SK-MEL-5 (cell line): ENCODE measurements around the gene TMEM272. TPM values are rescaled to one million over a fixed set of nuclear protein-coding genes. Genes with fewer than 3 reads are reported as not detected.
A peak's percentile ranks its signal among the peaks of the same experiment; 100 is the strongest.

Source experiments
- DNase-seq: peaks from one replicate; pipeline ENCODE4 v3.0.0-alpha.2; 2016; ENCODE audit warnings: low read depth, low spot score
- in situ Hi-C: cut with HindIII; loops from 2 replicates; pipeline ENCODE4 v1.10.0; 2016; ENCODE audit warnings: low sequenced_read_pairs, high pct_unique_total_duplicates, low pct_unique_long_range_greater_than_20kb
- total RNA-seq: library from RNA; depleted of rRNA; stranded (reverse); fragments of >200 nt; shearing (Covaris generic); gene quantifications from 2 replicates; pipeline ENCODE4 v1.2.3, GENCODE V29; 2014

Gene TMEM272
- total RNA-seq, 1 experiment from 2014 or later, result 1.2 TPM

DNA sequence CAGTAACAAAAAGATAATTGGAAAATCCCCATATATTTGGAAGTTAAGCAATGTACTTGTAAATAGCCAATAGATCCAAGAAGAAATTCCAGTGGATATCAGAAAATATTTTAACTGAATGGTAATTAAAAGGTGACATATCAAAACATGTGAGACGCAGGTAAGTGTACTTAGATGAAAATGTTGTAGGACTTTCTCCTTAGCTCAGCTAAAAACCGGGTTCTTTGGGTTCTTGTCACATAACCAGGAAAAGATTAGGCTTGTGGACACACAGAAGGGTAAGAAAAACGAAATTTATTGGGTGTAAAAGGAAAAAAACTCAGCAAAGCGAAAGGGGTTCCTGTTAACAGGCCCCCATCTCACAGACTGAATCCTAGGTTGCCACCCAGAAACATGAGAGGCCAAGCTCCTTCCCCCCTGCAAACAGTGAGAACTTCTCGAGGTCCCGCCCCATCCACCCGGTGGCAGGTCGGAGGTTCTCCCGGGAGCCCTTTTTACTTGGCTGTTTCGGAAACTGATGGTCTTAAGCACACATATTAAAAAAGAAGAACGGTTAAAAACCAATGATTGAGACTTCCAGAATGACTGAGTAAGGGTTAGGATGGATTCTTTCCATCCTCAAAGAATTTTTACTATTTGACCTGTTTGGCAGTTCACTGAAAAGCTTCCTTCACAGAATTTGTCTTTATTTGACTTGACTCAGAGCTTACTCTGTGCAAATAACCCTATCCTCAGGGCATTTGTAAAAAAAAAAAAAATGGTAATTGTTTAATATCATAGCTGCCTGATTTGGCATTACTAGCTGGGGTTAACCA, 13.7 kb upstream of the TMEM272 start:
- DNase-seq, result no peak
- in situ Hi-C loops, result no loop called here

DNA sequence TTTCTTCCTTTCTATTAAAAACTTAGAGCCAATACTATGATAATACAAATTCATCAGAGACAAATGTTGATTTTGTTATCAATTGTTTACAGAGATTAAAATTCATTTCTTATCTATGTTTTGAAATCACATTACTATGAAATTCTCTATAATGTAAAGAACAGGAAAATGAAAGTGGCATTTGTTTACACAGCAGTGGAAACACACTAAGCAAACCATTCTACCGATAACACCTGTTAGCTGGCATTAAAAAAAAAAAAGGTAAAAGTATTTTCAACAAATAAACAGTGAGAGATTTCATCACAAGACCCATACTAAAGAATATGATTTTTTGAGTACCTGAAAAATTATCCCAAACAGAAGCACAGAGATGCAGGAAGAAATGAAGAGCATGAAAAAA, 12.0 kb upstream of the TMEM272 start:
- DNase-seq, result no peak
- in situ Hi-C loops, result no loop called here

DNA sequence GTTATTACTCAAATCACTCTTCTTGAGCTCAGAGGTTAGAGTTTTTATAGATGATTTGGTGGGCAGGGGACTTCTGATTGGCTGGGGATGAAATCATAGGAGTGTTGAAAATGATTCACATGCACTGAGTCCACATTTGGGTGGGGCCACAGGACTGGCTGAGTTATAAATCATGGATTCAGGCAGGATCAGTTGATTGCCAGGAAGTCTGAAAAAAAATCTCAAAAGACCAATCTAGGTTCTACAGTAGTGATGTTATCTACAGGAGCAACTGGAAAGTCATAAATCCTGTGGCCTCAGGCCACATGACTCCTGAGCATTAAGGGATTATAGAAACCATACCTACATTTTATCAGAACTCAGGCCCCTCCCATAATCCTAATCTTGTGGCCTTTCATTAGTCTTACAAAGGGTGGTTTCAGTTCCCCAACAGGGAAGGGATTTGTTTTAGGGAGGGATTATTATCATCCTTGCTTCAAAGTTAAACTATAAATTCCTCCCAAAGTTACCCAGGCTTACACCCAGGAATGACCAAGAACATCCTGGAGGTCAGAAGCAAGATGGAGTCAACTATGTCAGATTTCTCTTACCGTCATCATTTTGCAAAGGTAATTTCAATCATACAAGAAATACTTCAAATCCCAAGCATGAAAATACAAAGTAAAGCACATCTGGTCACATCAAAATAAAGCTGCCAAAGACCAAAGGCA, 11.2 kb upstream of the TMEM272 start:
- no peak for DNase-seq
- in situ Hi-C loops, result no loop called here

DNA sequence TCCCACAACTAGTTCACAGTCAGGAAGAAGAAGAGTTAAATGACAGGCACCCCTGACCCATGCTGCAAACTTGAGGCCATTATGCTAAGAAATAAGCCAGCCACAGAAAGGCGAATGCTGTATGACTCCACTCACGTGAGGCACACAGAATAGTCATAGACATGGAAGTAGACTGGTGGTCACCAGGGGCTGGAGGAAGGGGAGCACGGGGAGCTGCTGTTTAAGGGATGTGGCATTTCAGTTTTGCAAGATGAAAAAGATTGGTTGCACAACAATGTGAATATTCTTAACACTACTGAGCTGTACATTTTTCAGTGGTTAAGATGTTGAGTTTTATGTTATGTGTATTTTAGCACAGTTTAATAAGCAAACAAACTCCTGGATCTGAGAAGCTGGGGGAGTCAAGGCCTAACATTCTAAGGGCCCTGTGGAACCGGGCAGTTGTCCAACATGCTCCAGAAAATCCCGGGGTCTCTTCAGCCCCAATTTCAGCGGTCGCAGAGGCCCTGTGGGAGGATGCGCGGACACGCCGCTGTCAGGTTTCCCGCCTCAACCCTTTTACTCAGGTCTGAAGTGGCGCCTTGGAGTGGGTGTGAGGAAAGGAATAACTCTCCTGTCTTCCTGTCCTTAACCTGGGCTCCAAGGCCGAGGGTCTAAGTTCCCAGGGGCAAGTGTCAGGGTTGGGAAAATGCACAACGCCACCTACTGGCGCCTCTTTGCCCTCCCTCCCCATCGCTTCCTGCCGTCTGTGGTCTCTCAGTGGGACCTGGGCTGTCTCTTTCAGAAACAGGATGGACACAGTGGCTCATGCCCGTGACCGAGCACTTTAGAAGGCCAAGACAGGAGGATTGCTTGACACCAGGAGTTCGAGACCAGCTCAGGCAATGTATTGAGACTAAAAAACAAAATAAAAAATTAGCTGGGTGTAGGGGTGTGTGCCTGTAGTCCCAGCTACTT, 4.4 kb upstream of the TMEM272 start:
- in situ Hi-C loops, result no loop called here
- DNase-seq, result peak; percentile 56

DNA sequence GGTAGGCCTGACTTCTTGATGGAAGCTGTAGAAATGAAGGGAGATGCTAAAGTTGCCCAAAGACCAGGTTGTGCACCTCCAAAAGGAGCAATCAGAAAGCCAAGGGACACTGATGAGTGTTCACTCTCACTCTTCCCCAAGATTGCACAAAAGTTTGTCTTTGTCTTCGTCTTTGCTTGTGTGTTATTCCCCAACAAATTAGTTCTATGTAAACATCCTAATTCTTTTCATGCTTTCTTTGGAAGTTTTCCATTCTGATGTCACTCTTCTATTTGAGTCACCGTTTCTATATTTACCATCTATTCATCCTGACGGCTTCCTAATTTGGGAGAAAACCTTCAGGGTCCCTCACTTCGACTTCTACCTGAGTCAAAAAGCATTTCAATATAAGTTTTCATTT, 3.7 kb upstream of the TMEM272 start:
- in situ Hi-C loops, result no loop called here
- DNase-seq, result no peak

DNA sequence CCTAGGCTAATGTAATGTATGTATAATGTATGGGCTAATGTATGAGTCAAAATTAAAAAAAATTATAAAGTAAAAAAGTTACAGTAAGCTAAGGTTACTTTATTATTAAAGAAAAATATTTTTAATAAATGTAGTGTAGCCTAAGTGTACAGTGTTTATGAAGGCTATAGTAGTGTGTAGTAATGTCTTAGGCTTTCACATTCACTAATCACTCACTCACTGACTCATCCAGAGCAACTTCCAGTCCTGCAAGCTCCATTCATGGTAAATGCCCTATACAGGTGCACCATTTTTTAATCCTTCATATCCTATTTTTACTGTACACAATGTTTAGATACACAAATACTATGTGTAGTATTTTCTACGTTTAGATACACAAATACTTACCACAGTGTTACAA, 1.8 kb upstream of the TMEM272 start:
- DNase-seq, result no peak
- in situ Hi-C loops, result no loop called here

DNA sequence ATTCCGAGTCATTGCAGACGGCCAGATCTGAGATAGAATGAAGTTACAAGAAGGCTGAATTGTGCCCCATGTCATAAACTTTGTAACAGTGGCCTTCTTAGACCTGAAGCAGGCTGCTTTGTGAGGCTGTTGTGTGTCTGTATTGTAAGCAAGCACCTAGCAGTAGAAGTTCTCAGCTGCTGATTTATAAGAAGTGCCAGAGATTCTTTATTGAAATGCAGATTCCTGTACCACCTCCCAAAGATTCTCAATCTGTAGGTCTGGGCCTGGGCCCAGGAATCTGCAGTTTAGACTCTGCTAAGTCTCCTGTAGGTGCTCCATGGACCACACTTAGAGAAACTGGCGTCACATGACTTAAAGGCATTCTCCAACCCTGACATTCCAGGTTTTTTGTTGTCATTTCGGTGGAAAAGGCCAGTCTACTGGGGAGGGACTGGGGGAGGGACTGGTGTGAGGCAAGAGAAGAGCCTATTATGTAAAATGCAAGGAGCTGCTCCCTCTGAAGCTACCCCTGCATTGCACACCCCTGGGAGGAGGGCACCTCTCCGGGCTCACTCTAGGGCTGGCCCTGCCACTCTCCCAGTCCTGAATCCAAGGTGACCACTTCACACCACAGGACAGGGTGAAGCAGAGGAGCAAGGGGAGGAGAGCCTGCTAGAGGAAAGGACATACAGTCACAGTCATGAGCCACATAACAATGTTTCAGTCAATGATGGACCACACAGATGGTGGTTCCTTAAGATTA, 769 bp upstream of the TMEM272 start:
- no peak for DNase-seq
- in situ Hi-C loops, result no loop called here

DNA sequence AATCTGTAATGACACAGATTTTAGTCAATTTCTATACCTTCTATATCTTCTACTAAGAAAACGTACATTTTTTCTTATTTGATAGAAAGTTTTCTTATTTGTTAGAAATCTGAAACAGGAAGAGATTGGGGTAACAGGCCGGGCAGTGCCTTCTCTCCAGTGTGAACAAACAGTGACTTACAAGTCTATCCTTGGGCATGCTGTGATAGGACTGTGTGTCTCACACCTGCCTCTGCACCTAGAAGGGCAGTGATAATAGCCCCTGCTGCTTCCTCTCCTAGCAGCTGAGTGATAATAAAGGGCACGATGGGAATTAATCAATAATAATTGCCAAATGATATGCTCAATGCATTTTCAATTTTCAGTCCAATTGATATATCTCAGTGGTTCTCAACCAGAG, 1.4 kb downstream of the TMEM272 start:
- in situ Hi-C loops, result no loop called here
- DNase-seq, result no peak

DNA sequence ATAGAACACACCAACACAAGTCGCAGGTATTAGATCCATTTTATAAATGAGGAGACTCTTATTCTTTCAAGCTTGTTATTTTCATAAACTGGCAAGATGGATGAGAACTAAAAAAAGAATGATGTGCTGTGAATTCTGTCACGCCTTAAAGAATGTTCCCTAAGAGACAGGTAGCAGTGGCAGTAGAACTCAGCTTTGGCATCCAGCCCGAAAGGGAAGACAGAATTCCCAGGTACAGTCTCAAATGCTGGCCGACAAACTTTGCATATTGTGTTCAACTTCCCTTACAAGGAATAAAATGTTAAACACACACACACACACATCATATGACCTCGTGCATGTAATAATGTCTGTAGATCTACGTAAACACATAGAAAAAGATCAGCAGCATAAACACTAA, 3.2 kb downstream of the TMEM272 start:
- DNase-seq, result no peak
- in situ Hi-C loops, result no loop called here

DNA sequence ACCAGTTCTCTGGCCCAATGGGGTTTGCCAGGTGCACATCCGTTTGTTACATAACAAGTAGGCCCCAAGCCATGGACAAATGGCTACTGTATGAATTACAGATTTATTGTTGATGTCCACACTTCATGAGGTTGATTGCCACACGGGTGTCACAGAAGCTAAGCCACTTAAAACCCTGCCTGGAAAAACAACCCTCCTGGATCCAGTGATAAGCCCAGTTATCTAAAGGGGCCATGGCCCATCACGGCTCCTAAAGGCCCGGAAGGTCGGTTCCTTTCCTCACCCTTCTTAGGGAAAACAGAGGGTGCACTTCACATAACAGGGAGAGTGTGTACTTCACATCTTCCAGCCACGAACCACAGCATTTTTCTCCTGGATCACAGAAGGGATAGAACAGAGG, 4.1 kb downstream of the TMEM272 start:
- no peak for DNase-seq
- in situ Hi-C loops, result no loop called here

DNA sequence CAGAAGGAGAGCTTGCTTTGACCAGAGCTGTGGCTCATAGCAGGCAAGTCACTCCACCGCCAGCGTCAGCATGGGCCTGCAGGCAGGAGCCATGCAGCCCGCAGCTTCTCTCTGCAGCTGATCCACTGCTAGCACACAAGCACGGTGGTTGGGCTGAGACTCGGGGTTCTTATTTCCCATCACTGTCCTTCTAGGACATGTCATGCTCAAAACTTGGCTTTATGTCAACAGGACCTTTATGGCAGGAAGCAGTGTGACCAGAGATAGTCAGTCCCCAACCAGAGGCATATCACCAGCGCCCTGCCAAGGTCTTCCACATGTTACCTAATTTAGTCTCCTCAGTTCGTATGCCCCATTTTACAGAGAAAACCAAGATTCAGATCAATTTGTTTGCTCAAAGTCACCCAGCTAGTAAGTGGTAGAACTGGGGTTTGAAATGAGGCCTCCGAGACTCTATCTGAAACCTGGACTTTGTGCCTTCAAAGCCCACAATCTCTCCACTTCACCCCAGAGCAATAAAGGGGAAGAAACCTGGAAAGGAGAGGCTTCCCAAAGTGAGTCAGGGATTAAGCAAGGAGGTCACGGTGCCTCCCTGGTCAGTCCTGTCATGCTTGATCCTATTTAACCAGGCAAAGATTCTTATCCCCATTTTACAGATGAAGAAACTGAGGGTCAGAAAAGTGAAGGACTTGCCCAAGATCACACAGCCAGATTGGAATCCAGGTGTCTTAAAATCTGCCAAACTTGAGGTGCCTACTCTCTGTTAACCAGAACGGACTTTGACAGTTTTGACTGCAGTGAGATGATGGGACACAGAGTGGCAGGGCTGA, 5.1 kb downstream of the TMEM272 start:
- in situ Hi-C loops, result no loop called here
- no peak for DNase-seq

DNA sequence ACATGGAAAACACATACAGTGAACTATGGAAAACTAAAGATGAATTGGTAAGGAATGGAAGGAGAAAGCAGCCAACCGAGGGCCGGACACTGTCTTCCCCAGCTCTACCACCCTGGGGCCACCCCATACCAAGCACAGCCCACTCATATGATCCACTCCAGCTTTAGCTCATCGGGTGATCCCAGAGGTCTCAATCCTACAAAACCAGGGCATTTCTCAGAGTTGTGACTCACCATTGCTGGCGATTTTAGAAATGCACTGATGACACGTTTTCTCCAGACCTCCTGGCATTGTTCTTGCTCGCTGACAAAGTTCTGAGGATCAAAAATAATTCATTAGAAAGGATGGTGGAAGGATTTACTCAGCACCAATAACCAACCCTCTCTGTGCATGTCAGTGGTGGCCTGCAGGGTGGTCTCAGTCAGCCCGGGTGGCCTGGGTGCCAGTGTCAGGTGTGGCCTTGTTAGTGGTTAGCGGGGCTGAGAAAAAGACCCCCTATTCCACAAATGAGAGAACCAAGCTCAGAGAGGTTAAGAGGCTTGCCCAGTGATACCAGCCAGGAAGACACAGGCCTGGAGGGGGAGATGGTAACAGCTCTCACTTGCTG, 6.6 kb downstream of the TMEM272 start:
- no peak for DNase-seq
- in situ Hi-C loops, result no loop called here

DNA sequence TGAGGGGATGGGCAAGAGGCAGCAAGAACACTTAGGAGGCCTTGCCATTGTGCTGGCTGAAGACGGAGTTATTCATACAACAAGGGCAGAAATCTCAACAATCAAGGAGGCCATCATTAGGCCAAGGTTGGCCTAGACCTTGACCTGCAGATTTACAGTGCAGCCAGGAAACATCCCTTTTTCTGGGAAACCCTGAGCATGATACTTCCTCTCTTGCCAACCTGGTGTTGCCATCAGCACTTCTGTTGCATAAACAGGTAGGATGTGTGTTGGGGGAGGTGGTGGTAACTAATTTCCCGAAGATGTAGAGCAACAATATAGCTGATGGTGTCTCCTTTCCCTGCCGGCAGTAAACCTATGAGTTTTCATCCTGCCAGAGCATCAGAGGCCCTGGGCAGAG, 8.0 kb downstream of the TMEM272 start:
- in situ Hi-C loops, result no loop called here
- DNase-seq, result no peak

DNA sequence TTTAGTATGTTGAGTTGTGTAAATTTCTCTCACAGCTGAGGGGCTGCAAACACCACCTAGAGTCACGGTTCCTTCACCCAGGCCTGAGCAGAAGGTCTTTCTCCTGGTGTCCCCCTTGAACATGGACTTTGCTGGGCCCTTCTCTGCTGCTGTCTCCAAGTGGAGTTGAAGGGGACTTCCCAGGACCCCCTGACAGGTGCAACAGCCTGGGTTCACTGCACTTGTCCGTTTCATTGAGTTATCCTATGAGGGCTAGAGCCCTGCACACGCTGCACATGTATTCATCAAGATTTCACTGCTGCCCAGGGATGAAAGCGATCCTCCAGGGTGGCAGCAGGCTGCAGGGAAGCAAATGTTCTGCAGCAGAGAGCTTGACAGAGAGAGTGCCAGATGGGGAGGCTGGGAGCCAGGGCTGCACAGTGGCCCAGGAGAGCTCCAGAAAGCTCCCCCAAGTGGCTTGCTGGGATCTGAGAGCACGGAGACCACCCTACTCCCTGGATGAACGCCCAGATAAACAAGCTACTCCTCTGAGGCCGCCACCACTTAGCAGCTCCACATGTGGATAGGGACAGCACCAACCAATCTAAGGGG, 10.3 kb downstream of the TMEM272 start:
- DNase-seq, result no peak
- in situ Hi-C loops, result no loop called here

DNA sequence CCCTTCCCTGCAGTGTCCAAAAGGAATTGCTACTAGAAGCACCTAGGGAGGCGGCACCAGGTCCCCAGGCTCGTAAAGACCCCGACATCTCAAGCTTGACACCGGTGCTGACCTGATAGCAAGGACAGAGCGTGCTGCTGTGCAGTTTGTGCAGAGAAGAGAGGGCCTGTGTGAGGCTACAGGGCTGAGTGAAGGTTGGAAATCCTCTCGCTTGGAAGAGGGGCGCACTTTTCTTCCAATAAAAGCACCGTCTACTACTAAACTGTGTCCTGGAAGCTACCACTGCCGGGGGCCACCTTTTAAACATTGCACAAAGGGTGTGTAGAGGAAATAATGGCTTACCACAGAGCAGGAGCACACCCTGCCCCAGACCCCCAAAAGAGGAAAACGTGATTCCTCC, 11.0 kb downstream of the TMEM272 start:
- in situ Hi-C loops, result no loop called here

DNA sequence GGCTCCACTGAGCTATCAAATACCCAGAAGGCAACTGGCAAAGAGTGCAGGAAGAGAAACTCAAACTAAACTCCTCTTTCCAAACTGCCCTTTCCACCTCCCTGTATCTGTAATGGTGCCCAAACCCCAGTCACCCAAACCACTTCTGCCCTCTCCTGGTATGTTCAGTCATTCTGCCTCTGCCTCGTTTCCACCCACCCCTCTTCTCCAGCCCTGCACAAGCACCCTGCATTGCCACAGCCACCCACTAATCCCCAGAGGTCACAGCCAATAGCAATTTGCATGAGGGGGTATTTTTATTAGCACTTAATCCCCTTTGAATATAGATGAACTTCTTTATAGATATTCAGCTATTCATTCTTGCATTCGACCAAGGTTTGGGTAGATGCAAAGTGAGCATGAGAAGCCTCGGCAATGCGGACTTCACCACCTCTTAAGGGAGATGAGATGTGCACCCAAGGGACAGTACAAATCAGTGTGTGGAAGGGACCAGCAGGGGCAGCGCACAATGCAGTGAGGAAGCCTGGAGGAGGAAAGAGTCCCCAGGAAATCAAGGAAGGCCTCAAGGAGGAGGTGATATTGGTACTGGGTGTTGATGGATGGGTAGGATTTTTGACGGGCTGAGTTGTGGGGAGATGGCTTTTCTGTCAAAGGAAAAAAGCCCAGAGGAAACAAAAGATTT, 12.4 kb downstream of the TMEM272 start:
- in situ Hi-C loops, result no loop called here
- DNase-seq, result peak; percentile 85

More for the DNA sequence above, 11.0 kb downstream of the TMEM272 start:
- no peak for DNase-seq
